Fibroblast of lung (primary cell): Measurements from ENCODE around the gene CFAP57. TPM values are rescaled to one million over a fixed set of nuclear protein-coding genes. Genes with fewer than 3 reads are reported as not detected.

Experiments
- DNase-seq, 2 donors: peaks; one replicate each; pipeline versions ENCODE4 v3.0.0 to v3.0.0-alpha.2; 2010; ENCODE audit warnings: low read depth in 2 of 2
- H2AFZ ChIP-seq: 2 replicates; pipeline ENCODE4 v1.5.1; 2012; ENCODE audit warnings: low read length, control low read depth, inconsistent platforms
- H3K27ac ChIP-seq: 2 replicates; pipeline ENCODE4 v1.5.1; 2011; ENCODE audit warnings: low read length, control low read depth; ENCODE audit not compliant: insufficient read depth
- H3K27me3 ChIP-seq: 2 replicates; pipeline ENCODE4 v1.5.1; 2011; ENCODE audit warnings: mild to moderate bottlenecking, low read length; ENCODE audit not compliant: control insufficient read depth, insufficient read depth
- H3K36me3 ChIP-seq: 2 replicates; pipeline ENCODE4 v1.5.1; 2011; ENCODE audit warnings: low read length; ENCODE audit not compliant: control insufficient read depth, insufficient read depth
- H3K4me1 ChIP-seq: 2 replicates; pipeline ENCODE4 v1.5.1; 2011; ENCODE audit warnings: low read length; ENCODE audit not compliant: control insufficient read depth, insufficient read depth; ENCODE audit errors: extremely low read depth
- H3K4me2 ChIP-seq: 2 replicates; pipeline ENCODE4 v1.5.1; 2011; ENCODE audit warnings: low read length, control low read depth; ENCODE audit not compliant: insufficient read depth; ENCODE audit errors: extremely low read depth
- H3K4me3 ChIP-seq, 4 experiments: fragments of 200-600 bp in 1 of 4; sonication (generic) in 1 of 4; replicated peaks in 1 of 4; 2 replicates each; pipeline ENCODE4 v1.5.1; 2011 to 2016; ENCODE audit warnings: low read length in 4 of 4, low read depth in 3 of 4, mild to moderate bottlenecking in 3 of 4, control low read depth in 2 of 4, inconsistent platforms in 1 of 4, mixed read lengths in 1 of 4; ENCODE audit not compliant: insufficient read depth in 1 of 4; ENCODE audit errors: control extremely low read depth in 1 of 4
- H3K79me2 ChIP-seq: 2 replicates; pipeline ENCODE4 v1.5.1; 2012; ENCODE audit warnings: mild to moderate bottlenecking, low read length, inconsistent platforms; ENCODE audit not compliant: control insufficient read depth, insufficient read depth
- H3K9ac ChIP-seq: 2 replicates; pipeline ENCODE4 v1.5.1; 2011; ENCODE audit warnings: mild to moderate bottlenecking, low read length, control low read depth; ENCODE audit not compliant: insufficient read depth
- H3K9me3 ChIP-seq: 2 replicates; pipeline ENCODE4 v1.5.1; 2012; ENCODE audit warnings: low read depth, low read length; ENCODE audit not compliant: control insufficient read depth, insufficient read depth
- H4K20me1 ChIP-seq: 2 replicates; pipeline ENCODE4 v1.5.1; 2011; ENCODE audit warnings: low read length; ENCODE audit not compliant: control insufficient read depth, insufficient read depth; ENCODE audit errors: extremely low read depth
- CTCF ChIP-seq, 2 donors: IDR thresholded peaks in 1 of 2; conservative IDR thresholded peaks in 1 of 2; 1 replicate in 1 of 2; 2 replicates in 1 of 2; pipeline ENCODE4 v1.5.1; 2011 to 2012; ENCODE audit warnings: low read length in 2 of 2, control low read depth in 1 of 2, inconsistent platforms in 1 of 2, low read depth in 1 of 2, mild to moderate bottlenecking in 1 of 2
- EZH2 ChIP-seq: IDR thresholded peaks from 2 replicates; pipeline ENCODE4 v1.5.1; 2012; ENCODE audit warnings: low read length, control low read depth, mild to moderate bottlenecking; ENCODE audit errors: missing control alignments
- polyA plus RNA-seq, 2 donors: library from polyadenylated mRNA; depleted of rRNA in 1 of 2; stranded (reverse) in 1 of 2; unstranded in 1 of 2; fragments of >200 nt; gene quantifications; 2 replicates each; pipeline ENCODE4 v1.2.1, GENCODE V29; 2011 to 2012; ENCODE audit warnings: missing spikeins in 1 of 2
- total RNA-seq: library from RNA; depleted of rRNA; stranded (reverse); fragments of >200 nt; gene quantifications from 2 replicates; pipeline ENCODE4 v1.2.1, GENCODE V29; 2014

Gene CFAP57
- total and polyA plus RNA-seq, 2 donors (not counting 1 experiment from before 2014, with no cell fraction given), result 0.17 to 0.22 TPM

DNA sequence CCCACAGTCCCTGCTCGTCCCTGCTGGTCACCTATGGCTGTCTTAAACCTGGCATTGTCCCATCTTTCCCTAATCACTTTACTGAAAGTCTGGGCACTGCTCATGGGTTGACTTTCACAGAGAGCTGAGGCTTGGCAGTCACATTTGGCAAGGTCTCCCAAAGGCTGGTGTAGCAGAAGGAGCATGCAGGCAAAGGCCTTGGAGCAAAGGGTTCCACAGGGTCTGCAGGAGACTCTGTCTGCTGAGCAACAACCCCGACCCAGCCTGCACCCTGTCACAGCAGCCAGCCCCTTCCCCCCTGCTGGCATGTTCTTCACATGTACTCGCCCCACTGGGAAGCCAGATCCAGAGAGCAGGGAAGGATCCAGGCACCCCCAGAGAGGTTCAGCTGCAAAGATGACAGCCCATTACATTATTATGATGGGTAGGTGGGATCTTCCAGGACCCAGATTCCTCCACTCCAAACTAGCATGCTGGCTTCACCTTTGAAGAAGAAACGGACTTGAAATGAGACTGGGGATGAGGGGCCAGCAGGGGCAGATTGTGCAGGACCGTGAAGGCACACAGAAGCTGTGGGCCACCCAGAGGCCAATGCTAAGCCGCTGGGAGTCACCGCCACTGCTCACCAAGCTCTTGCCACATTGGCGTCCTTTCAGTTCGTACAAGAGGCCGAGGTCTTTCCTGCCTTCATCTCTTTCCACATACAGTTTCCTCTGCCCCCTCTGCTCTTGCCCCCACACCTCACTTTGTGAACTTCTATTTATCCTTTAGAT is 83.5 kb downstream of the CFAP57 start:
- H3K9me3 ChIP-seq, result no peaks in the 10 kb centered on the region
- DNase-seq, result no peak
- no peak overlapping the region for H3K4me2 ChIP-seq
- TF ChIP-seq CTCF (conservative IDR thresholded peaks at IDR 0.05 in 1 of 2, IDR thresholded peaks at IDR 0.05 in 1 of 2; ENCODE audit: low read depth in 1 of 2, low read length in 2 of 2) (no peak), EZH2 (no peak)
- H4K20me1 ChIP-seq, result no peaks in the 10 kb centered on the region
- no peak overlapping the region for H3K4me3 ChIP-seq
- no peaks in the 10 kb centered on the region for H3K4me1 ChIP-seq
- H3K79me2 ChIP-seq, result no peaks in the 10 kb centered on the region
- no peak overlapping the region for H3K9ac ChIP-seq
- H3K36me3 ChIP-seq, result no peaks in the 10 kb centered on the region
- peaks cover 13% of the 10 kb centered on the region for H3K27me3 ChIP-seq
- no peak overlapping the region for H2AFZ ChIP-seq
- no peak overlapping the region for H3K27ac ChIP-seq

DNA sequence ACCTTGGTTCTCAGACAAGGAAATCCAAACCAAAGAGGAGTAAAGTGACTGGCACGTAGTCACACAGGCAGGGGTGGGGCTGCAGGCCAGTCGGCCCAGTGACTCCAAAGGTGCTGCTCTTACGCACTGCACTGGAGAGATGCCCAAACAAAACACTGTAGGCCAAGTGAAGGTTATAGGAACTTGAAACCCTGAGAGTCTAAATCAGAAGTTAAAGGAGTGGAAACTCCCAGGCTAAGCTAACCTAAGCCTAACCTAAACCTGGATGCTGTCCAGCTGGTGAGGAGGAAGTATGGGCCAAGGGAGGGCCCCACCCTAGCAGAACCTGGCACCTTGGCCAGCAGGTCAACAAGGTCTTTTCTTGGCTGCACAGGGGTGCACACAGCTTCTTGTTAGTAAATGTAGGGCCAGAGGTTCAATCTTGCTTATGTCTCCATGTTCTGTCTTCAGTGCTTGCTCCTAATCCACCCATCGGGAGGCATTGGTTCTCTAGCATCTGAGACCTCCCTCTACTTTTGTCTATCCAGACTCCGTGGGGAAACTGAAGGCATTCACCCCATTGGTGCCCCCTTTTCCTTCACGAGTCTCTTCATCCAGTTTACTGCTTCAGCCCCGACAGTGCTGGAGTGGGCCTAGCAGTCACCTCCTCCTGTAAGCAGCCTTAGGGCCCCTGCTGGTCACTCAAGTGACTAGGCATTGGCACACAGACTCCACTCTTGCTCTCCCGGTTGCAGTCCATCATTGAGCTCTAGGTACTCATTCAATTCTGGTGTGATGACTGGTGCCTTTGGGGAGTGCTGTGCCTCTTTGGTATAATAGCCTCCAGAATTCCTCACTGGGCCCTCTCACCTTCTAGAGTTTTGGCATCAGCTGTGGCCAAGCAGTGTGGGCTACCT is 84.8 kb downstream of the CFAP57 start:
- H3K4me3 ChIP-seq, result no peak overlapping the region
- H3K36me3 ChIP-seq, result no peaks in the 10 kb centered on the region
- no peak overlapping the region for H3K9ac ChIP-seq
- no peak overlapping the region for H3K4me2 ChIP-seq
- no peak for TF ChIP-seq EZH2
- TF ChIP-seq CTCF (conservative IDR thresholded peaks at IDR 0.05 in 1 of 2, IDR thresholded peaks at IDR 0.05 in 1 of 2; ENCODE audit: low read depth in 1 of 2, low read length in 2 of 2), result no peak
- no peak overlapping the region for H2AFZ ChIP-seq
- DNase-seq, result no peak
- no peaks in the 10 kb centered on the region for H3K4me1 ChIP-seq
- H3K79me2 ChIP-seq, result no peaks in the 10 kb centered on the region
- no peaks in the 10 kb centered on the region for H4K20me1 ChIP-seq
- no peaks in the 10 kb centered on the region for H3K9me3 ChIP-seq
- peaks cover 13% of the 10 kb centered on the region for H3K27me3 ChIP-seq
- no peak overlapping the region for H3K27ac ChIP-seq

DNA sequence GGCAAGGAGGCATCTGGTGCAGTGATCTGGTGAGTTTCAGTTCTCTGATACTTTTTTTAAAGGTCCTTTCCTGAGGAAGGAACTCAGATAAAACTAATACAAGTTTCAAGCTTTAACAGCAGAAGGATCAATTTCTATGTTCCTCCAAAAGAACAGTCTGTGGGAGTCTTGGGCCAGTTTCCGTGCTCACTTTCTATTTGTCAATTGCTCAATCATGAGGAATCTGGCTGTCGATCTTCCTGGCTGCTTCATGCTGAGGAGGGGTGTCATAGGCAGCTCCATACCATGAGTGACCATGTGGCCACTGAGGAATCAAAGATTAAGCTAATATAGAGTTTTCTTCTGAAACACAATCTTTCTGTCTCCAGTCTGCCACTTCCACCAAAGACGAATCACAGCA is 86.2 kb downstream of the CFAP57 start:
- DNase-seq, result no peak
- H3K27me3 ChIP-seq, result peaks cover 9% of the 10 kb centered on the region
- TF ChIP-seq EZH2 (no peak), CTCF (conservative IDR thresholded peaks at IDR 0.05 in 1 of 2, IDR thresholded peaks at IDR 0.05 in 1 of 2; ENCODE audit: low read depth in 1 of 2, low read length in 2 of 2) (no peak)
- no peak overlapping the region for H3K27ac ChIP-seq
- H3K4me2 ChIP-seq, result no peak overlapping the region
- H3K9ac ChIP-seq, result no peak overlapping the region
- no peak overlapping the region for H2AFZ ChIP-seq
- no peaks in the 10 kb centered on the region for H3K4me1 ChIP-seq
- no peaks in the 10 kb centered on the region for H3K79me2 ChIP-seq
- no peaks in the 10 kb centered on the region for H4K20me1 ChIP-seq
- H3K4me3 ChIP-seq, result no peak overlapping the region
- no peaks in the 10 kb centered on the region for H3K9me3 ChIP-seq
- H3K36me3 ChIP-seq, result no peaks in the 10 kb centered on the region
